Fibroblast of lung (primary cell): Measurements from ENCODE around the gene RAB44. TPM values are rescaled to one million over a fixed set of nuclear protein-coding genes. Genes with fewer than 3 reads are reported as not detected.

ENCODE experiments used
- DNase-seq, 2 donors: peaks; one replicate each; pipeline versions ENCODE4 v3.0.0 to v3.0.0-alpha.2; 2010; ENCODE audit warnings: low read depth in 2 of 2
- H2AFZ ChIP-seq: 2 replicates; pipeline ENCODE4 v1.5.1; 2012; ENCODE audit warnings: low read length, control low read depth, inconsistent platforms
- H3K27ac ChIP-seq: 2 replicates; pipeline ENCODE4 v1.5.1; 2011; ENCODE audit warnings: low read length, control low read depth; ENCODE audit not compliant: insufficient read depth
- H3K27me3 ChIP-seq: 2 replicates; pipeline ENCODE4 v1.5.1; 2011; ENCODE audit warnings: mild to moderate bottlenecking, low read length; ENCODE audit not compliant: control insufficient read depth, insufficient read depth
- H3K36me3 ChIP-seq: 2 replicates; pipeline ENCODE4 v1.5.1; 2011; ENCODE audit warnings: low read length; ENCODE audit not compliant: control insufficient read depth, insufficient read depth
- H3K4me1 ChIP-seq: 2 replicates; pipeline ENCODE4 v1.5.1; 2011; ENCODE audit warnings: low read length; ENCODE audit not compliant: control insufficient read depth, insufficient read depth; ENCODE audit errors: extremely low read depth
- H3K4me2 ChIP-seq: 2 replicates; pipeline ENCODE4 v1.5.1; 2011; ENCODE audit warnings: low read length, control low read depth; ENCODE audit not compliant: insufficient read depth; ENCODE audit errors: extremely low read depth
- H3K4me3 ChIP-seq, 4 experiments: fragments of 200-600 bp in 1 of 4; sonication (generic) in 1 of 4; replicated peaks in 1 of 4; 2 replicates each; pipeline ENCODE4 v1.5.1; 2011 to 2016; ENCODE audit warnings: low read length in 4 of 4, low read depth in 3 of 4, mild to moderate bottlenecking in 3 of 4, control low read depth in 2 of 4, inconsistent platforms in 1 of 4, mixed read lengths in 1 of 4; ENCODE audit not compliant: insufficient read depth in 1 of 4; ENCODE audit errors: control extremely low read depth in 1 of 4
- H3K79me2 ChIP-seq: 2 replicates; pipeline ENCODE4 v1.5.1; 2012; ENCODE audit warnings: mild to moderate bottlenecking, low read length, inconsistent platforms; ENCODE audit not compliant: control insufficient read depth, insufficient read depth
- H3K9ac ChIP-seq: 2 replicates; pipeline ENCODE4 v1.5.1; 2011; ENCODE audit warnings: mild to moderate bottlenecking, low read length, control low read depth; ENCODE audit not compliant: insufficient read depth
- H3K9me3 ChIP-seq: 2 replicates; pipeline ENCODE4 v1.5.1; 2012; ENCODE audit warnings: low read depth, low read length; ENCODE audit not compliant: control insufficient read depth, insufficient read depth
- H4K20me1 ChIP-seq: 2 replicates; pipeline ENCODE4 v1.5.1; 2011; ENCODE audit warnings: low read length; ENCODE audit not compliant: control insufficient read depth, insufficient read depth; ENCODE audit errors: extremely low read depth
- EZH2 ChIP-seq: IDR thresholded peaks from 2 replicates; pipeline ENCODE4 v1.5.1; 2012; ENCODE audit warnings: low read length, control low read depth, mild to moderate bottlenecking; ENCODE audit errors: missing control alignments
- polyA plus RNA-seq, 2 donors: library from polyadenylated mRNA; depleted of rRNA in 1 of 2; stranded (reverse) in 1 of 2; unstranded in 1 of 2; fragments of >200 nt; gene quantifications; 2 replicates each; pipeline ENCODE4 v1.2.1, GENCODE V29; 2011 to 2012; ENCODE audit warnings: missing spikeins in 1 of 2
- total RNA-seq: library from RNA; depleted of rRNA; stranded (reverse); fragments of >200 nt; gene quantifications from 2 replicates; pipeline ENCODE4 v1.2.1, GENCODE V29; 2014
- TF ChIP-seq, protein P1 (sequence below), 2 donors: IDR thresholded peaks in 1 of 2; conservative IDR thresholded peaks in 1 of 2; 1 replicate in 1 of 2; 2 replicates in 1 of 2; pipeline ENCODE4 v1.5.1; 2011 to 2012; ENCODE audit warnings: low read length in 2 of 2, control low read depth in 1 of 2, inconsistent platforms in 1 of 2, low read depth in 1 of 2, mild to moderate bottlenecking in 1 of 2

RAB44 gene
- total and polyA plus RNA-seq, 2 donors (not counting 1 experiment from before 2014, with no cell fraction given): under 0.01 TPM; not detected in 1

DNA sequence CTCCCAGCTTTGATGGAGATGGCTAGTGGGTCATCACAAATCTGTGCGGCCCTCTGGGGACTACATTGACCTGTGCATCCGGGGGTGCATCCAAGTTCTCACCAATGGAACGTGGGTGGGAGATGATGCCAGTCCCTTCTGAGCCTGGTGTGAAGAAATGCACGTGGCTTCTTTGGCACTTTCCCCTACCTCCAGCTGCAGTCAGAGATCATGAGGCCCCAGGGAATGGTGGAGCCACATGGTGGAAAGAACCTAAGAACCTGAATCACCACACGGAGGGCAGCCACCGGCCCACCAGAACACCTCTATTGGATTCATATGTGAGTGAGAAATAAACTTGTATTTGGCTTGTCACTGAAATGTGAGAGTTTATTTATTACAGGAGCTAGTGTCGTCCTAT, 29.0 kb upstream of the RAB44 start:
- Histone ChIP-seq H3K9ac (no peak overlapping the region), H3K27ac (no peak overlapping the region), H3K4me1 (peaks cover 7% of the 10 kb centered on the region), H4K20me1 (no peaks in the 10 kb centered on the region), H3K36me3 (no peaks in the 10 kb centered on the region), H3K79me2 (no peaks in the 10 kb centered on the region), H3K9me3 (no peaks in the 10 kb centered on the region), H2AFZ (no peak overlapping the region), H3K4me3 (no peak overlapping the region), H3K27me3 (no peaks in the 10 kb centered on the region), H3K4me2 (no peak overlapping the region)
- DNase-seq: no peak
- no peak for TF ChIP-seq EZH2
- TF ChIP-seq, protein P1, sequence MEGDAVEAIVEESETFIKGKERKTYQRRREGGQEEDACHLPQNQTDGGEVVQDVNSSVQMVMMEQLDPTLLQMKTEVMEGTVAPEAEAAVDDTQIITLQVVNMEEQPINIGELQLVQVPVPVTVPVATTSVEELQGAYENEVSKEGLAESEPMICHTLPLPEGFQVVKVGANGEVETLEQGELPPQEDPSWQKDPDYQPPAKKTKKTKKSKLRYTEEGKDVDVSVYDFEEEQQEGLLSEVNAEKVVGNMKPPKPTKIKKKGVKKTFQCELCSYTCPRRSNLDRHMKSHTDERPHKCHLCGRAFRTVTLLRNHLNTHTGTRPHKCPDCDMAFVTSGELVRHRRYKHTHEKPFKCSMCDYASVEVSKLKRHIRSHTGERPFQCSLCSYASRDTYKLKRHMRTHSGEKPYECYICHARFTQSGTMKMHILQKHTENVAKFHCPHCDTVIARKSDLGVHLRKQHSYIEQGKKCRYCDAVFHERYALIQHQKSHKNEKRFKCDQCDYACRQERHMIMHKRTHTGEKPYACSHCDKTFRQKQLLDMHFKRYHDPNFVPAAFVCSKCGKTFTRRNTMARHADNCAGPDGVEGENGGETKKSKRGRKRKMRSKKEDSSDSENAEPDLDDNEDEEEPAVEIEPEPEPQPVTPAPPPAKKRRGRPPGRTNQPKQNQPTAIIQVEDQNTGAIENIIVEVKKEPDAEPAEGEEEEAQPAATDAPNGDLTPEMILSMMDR (conservative IDR thresholded peaks at IDR 0.05 in 1 of 2, IDR thresholded peaks at IDR 0.05 in 1 of 2; ENCODE audit: low read depth in 1 of 2, low read length in 2 of 2): no peak

DNA sequence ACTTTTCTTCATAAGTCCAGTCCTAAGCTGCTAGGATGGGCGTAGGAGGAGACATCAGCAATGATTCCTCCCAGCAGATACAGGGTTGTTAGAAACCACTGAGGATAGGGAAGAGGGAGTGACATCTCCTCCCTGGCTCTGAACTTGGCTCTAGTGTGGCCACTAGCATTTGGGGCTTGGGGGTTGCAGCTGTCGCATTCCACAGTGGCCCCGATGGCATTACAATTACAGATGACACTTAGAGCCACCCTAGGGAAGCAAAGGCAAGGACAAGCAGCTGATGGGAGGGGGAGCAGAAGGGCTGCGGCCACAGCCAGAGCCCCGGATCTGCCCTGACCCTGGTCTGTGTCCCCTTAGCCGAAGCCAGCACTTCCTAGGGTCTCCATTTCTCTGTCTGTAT, 28.6 kb upstream of the RAB44 start:
- TF ChIP-seq, protein P1 (conservative IDR thresholded peaks at IDR 0.05 in 1 of 2, IDR thresholded peaks at IDR 0.05 in 1 of 2; ENCODE audit: low read depth in 1 of 2, low read length in 2 of 2): no peak
- TF ChIP-seq EZH2: no peak
- Histone ChIP-seq H3K27ac (no peak overlapping the region), H2AFZ (no peak overlapping the region), H3K36me3 (no peaks in the 10 kb centered on the region), H3K79me2 (no peaks in the 10 kb centered on the region), H3K9ac (no peak overlapping the region), H3K4me3 (no peak overlapping the region), H3K27me3 (no peaks in the 10 kb centered on the region), H3K4me1 (peaks cover 7% of the 10 kb centered on the region), H3K4me2 (no peak overlapping the region), H3K9me3 (no peaks in the 10 kb centered on the region), H4K20me1 (no peaks in the 10 kb centered on the region)
- DNase-seq: no peak

DNA sequence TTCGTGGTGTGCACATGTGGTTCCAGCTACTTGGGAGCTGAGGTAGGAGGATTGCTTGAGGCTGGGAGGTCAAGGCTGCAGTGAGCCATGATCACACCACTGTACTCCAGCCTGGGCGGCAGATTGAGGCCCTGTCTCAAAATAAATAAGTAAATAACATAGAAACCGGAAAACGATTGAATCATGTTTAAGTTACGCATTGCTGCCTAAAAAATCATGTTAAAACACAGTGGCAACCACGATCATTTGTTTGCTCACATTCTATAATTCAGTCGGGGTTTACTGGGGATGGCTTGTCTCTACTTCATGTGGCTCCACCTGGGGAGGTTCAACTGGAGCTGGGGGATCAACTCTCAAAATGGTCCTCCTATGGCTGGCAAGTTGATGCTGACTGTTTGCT, 27.4 kb upstream of the RAB44 start:
- H4K20me1 ChIP-seq: no peaks in the 10 kb centered on the region
- H3K27ac ChIP-seq: no peak overlapping the region
- no peaks in the 10 kb centered on the region for H3K36me3 ChIP-seq
- H3K9me3 ChIP-seq: no peaks in the 10 kb centered on the region
- no peak for DNase-seq
- no peak overlapping the region for H3K4me3 ChIP-seq
- H3K9ac ChIP-seq: no peak overlapping the region
- TF ChIP-seq, protein P1 (conservative IDR thresholded peaks at IDR 0.05 in 1 of 2, IDR thresholded peaks at IDR 0.05 in 1 of 2; ENCODE audit: low read depth in 1 of 2, low read length in 2 of 2): no peak
- no peak for TF ChIP-seq EZH2
- H3K4me1 ChIP-seq: peaks cover 7% of the 10 kb centered on the region
- no peaks in the 10 kb centered on the region for H3K27me3 ChIP-seq
- no peaks in the 10 kb centered on the region for H3K79me2 ChIP-seq
- no peak overlapping the region for H2AFZ ChIP-seq
- H3K4me2 ChIP-seq: no peak overlapping the region
